ENCODE results near the gene KLK14. TPM values are rescaled to one million over a fixed set of nuclear protein-coding genes. Genes with fewer than 3 reads are reported as not detected.

KLK14 gene
- total and polyA plus RNA-seq, 2 experiments from 2014 or later, result 0.13 TPM; not detected in 1

GRCh38 chr19:51094696-51095279 lies 12.1 kb upstream of the KLK14 start:
- no peaks in the 10 kb centered on the region for H3K9me2 ChIP-seq (replicated peaks; ENCODE audit: insufficient read depth)
- DNase-seq (ENCODE audit: low spot score), result peak; percentile 44
- no peak overlapping the region for H3K27ac ChIP-seq
- H2AFZ ChIP-seq, result no peak overlapping the region
- WGBS (ENCODE audit: low lambda C conversion rate, missing lambda C conversion rate), result 30% methylated on average over 9 of the region's 15 CpGs
- H3K27me3 ChIP-seq, result no peaks in the 10 kb centered on the region
- H4K20me1 ChIP-seq (ENCODE audit: insufficient read depth, poor library complexity, severe bottlenecking), result peaks cover 3% of the 10 kb centered on the region
- no peaks in the 10 kb centered on the region for H3K36me3 ChIP-seq (replicated peaks; ENCODE audit: insufficient read depth, low read depth)
- H3K79me2 ChIP-seq, result no peaks in the 10 kb centered on the region
- H3K9me3 ChIP-seq (ENCODE audit: low read depth), result no peaks in the 10 kb centered on the region
- no peaks in the 10 kb centered on the region for H3K4me1 ChIP-seq (ENCODE audit: insufficient read depth)
- TF ChIP-seq EZH2phosphoT487 (IDR thresholded peaks at IDR 0.05; ENCODE audit: low read depth, severe bottlenecking, unreplicated experiment), result no peak
- TF ChIP-seq CTCF (IDR thresholded peaks at IDR 0.05; ENCODE audit: poor library complexity), result peak; percentile 68
- no peak overlapping the region for H3K4me3 ChIP-seq
- no peak overlapping the region for H3K4me2 ChIP-seq

DNA sequence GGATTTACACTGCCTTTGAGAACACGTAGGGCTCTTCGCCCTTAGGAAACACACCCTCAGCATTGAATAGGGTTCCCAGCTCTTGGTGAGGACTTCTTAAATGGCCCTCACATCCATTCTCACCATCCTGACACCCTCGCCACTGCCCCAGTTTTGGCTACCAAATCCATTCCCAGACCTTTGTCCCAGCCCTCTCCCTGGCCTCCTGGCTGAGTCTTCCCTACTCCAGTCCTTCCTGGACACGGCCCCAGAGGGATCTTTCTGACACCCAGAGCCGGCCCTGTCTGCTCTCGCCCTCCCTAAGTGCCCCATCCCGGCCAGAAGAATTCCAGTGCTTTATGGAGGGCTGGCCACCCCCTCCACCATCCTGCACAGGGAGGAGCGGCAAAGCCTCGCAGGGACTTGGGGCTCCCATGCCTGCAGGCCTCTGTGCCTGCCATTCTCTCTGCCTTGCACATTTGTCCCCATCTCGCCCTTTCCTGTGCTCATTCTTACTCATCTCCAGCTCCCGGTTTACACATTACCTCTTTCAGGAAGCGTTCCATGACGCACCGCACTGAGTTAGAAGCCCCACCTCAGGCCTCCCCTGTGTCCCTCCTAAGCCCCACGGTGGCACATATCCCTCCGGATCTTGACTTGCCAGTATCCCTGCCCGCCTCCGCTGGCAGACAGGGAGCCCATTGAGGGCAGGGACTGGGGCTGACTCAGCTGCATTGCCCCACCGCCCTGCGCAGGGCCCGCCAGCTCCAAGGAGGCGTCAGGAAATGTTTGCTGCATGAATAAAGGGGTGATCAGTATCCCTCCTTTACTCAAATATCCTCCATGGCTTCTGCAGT lies 11.0 kb upstream of the KLK14 start:
- H3K36me3 ChIP-seq (replicated peaks; ENCODE audit: insufficient read depth, low read depth), result no peaks in the 10 kb centered on the region
- H3K9me3 ChIP-seq (ENCODE audit: low read depth), result no peaks in the 10 kb centered on the region
- no peaks in the 10 kb centered on the region for H3K27me3 ChIP-seq
- TF ChIP-seq EZH2 (IDR thresholded peaks at IDR 0.05; ENCODE audit: borderline replicate concordance) (no peak), EZH2phosphoT487 (IDR thresholded peaks at IDR 0.05; ENCODE audit: low read depth, severe bottlenecking, unreplicated experiment) (no peak)
- H2AFZ ChIP-seq, result no peak overlapping the region
- no peak overlapping the region for H3K27ac ChIP-seq
- no peaks in the 10 kb centered on the region for H3K4me1 ChIP-seq (ENCODE audit: insufficient read depth)
- DNase-seq (ENCODE audit: low spot score), result no peak
- H3K79me2 ChIP-seq, result no peaks in the 10 kb centered on the region
- no peak overlapping the region for H3K4me3 ChIP-seq
- no peaks in the 10 kb centered on the region for H4K20me1 ChIP-seq (ENCODE audit: insufficient read depth, poor library complexity, severe bottlenecking)
- H3K4me2 ChIP-seq, result no peak overlapping the region
- H3K9me2 ChIP-seq (replicated peaks; ENCODE audit: insufficient read depth), result no peaks in the 10 kb centered on the region
- WGBS (ENCODE audit: low lambda C conversion rate, missing lambda C conversion rate), result 80% methylated on average over 22 of the region's 22 CpGs

- Histone ChIP-seq H3K27ac (no peak overlapping the region), H4K20me1 (ENCODE audit: insufficient read depth, poor library complexity, severe bottlenecking) (no peaks in the 10 kb centered on the region), H3K4me2 (no peak overlapping the region), H3K9me2 (replicated peaks; ENCODE audit: insufficient read depth) (no peaks in the 10 kb centered on the region), H3K4me3 (no peak overlapping the region), H3K79me2 (no peaks in the 10 kb centered on the region), H2AFZ (no peak overlapping the region), H3K9me3 (ENCODE audit: low read depth) (no peaks in the 10 kb centered on the region), H3K4me1 (ENCODE audit: insufficient read depth) (no peaks in the 10 kb centered on the region), H3K27me3 (no peaks in the 10 kb centered on the region), H3K36me3 (replicated peaks; ENCODE audit: insufficient read depth, low read depth) (no peaks in the 10 kb centered on the region)
- DNase-seq (ENCODE audit: low spot score), result no peak
- 73% methylated on average over 8 of the region's 8 CpGs for whole genome bisulfite sequencing (ENCODE audit: low lambda C conversion rate, missing lambda C conversion rate)
- TF ChIP-seq CTCF (IDR thresholded peaks at IDR 0.05; ENCODE audit: poor library complexity) (no peak), EZH2phosphoT487 (IDR thresholded peaks at IDR 0.05; ENCODE audit: low read depth, severe bottlenecking, unreplicated experiment) (no peak), EZH2 (IDR thresholded peaks at IDR 0.05; ENCODE audit: borderline replicate concordance) (no peak)
These were observed 10.4 kb upstream of the KLK14 start for GRCh38 chr19:51093101-51093500.
